ENCODE results near the gene PCNA. TPM values are rescaled to one million over a fixed set of nuclear protein-coding genes. Genes with fewer than 3 reads are reported as not detected.

The PCNA gene
- total RNA-seq, 1 donor from 2014 or later = 87.5 TPM

DNA sequence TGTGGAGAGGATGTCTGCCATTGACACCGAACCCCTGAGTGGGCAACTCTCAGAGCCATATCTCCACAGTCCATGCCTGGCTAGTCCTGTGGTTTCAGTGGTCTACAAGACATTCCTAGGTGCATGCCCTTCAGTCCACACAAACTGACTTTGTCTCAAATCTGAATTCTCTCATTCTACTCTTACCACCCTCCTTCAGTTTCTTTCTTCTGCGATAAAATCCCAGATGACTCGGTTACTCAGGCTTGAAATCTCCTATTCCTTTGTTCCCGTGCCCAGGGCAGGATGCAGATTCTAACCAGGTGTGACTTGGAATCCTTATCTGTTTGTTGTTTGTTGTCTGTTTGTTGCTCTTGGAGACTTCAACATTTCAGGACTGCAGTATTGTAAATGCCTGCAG lies 16.3 kb upstream of the PCNA start:
- Mint-ChIP-seq H3K36me3 (no peaks in the 10 kb centered on the region), H3K9me3 (no peaks in the 10 kb centered on the region), H3K4me3 (no peak overlapping the region), H3K27ac (peak overlapping the region; percentile 75), H3K27me3 (ENCODE audit: low read depth) (no peaks in the 10 kb centered on the region), H3K4me1 (peaks cover 17% of the 10 kb centered on the region)
- TF ChIP-seq, protein P1, sequence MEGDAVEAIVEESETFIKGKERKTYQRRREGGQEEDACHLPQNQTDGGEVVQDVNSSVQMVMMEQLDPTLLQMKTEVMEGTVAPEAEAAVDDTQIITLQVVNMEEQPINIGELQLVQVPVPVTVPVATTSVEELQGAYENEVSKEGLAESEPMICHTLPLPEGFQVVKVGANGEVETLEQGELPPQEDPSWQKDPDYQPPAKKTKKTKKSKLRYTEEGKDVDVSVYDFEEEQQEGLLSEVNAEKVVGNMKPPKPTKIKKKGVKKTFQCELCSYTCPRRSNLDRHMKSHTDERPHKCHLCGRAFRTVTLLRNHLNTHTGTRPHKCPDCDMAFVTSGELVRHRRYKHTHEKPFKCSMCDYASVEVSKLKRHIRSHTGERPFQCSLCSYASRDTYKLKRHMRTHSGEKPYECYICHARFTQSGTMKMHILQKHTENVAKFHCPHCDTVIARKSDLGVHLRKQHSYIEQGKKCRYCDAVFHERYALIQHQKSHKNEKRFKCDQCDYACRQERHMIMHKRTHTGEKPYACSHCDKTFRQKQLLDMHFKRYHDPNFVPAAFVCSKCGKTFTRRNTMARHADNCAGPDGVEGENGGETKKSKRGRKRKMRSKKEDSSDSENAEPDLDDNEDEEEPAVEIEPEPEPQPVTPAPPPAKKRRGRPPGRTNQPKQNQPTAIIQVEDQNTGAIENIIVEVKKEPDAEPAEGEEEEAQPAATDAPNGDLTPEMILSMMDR (IDR thresholded peaks at IDR 0.05; ENCODE audit: unreplicated experiment) = no peak
- DNase-seq (ENCODE audit: low spot score in 2 of 2, unreplicated experiment in 2 of 2) = no peak

DNA sequence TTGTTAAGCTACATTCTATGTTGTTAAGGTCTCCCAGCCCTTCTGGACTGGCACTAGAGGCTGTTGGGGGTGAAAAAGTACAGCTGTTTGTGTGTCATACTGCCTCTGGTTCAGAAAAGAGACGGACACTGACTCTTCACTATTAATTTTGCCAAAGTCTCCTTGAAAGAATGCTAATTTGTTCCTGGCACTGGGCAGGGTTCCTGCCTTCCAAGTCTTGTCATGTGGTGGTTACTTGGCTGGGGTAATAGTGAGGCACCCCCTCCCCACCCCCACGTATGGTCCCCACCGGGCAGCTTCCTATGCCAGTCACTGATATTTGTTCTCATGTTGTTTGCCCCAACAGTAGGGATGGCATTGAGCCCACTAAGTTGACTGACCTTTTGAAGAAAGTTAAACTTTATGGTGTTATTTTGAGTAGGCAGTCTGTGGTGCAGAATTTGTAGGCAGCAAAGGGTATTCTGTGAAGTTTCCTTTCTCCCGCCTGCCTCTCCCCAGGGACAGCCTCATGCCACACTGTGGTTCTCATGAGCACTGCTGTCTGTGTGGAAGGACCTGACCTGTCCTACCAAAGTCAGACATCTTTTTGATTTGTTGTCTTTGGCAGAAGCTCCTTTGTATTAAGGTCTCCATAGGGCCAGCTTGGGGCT lies 15.7 kb upstream of the PCNA start:
- no peak for DNase-seq (ENCODE audit: low spot score in 2 of 2, unreplicated experiment in 2 of 2)
- Mint-ChIP-seq H3K36me3 (no peaks in the 10 kb centered on the region), H3K4me1 (peaks cover 17% of the 10 kb centered on the region), H3K27ac (no peak overlapping the region), H3K27me3 (ENCODE audit: low read depth) (no peaks in the 10 kb centered on the region), H3K4me3 (no peak overlapping the region), H3K9me3 (no peaks in the 10 kb centered on the region)
- TF ChIP-seq, protein P1 (IDR thresholded peaks at IDR 0.05; ENCODE audit: unreplicated experiment) = no peak

DNA sequence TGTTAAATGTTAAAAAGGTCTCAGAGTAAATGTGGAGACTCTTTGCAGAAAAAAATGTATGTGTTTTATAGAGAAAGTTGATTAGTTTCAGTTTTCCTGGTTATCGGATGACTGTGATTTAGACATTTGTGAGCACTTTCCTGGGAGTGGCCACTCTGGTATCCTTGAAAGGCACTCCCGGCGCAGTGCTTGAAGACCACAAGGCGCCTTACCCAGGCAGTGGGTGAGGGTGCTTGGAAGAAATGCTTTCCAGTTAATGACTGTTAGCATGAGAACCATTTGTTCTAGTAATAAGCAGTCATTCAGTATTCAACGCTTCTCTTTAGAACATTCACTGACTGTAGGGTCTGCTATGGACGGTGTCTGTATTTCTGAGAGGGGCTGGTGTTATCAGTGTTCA lies 14.2 kb upstream of the PCNA start:
- TF ChIP-seq, protein P1 (IDR thresholded peaks at IDR 0.05; ENCODE audit: unreplicated experiment) = no peak
- H3K4me1 Mint-ChIP-seq = peaks cover 17% of the 10 kb centered on the region
- H3K27ac Mint-ChIP-seq = no peak overlapping the region
- no peak overlapping the region for H3K4me3 Mint-ChIP-seq
- no peak for DNase-seq (ENCODE audit: low spot score in 2 of 2, unreplicated experiment in 2 of 2)
- no peaks in the 10 kb centered on the region for H3K27me3 Mint-ChIP-seq (ENCODE audit: low read depth)
- H3K36me3 Mint-ChIP-seq = no peaks in the 10 kb centered on the region
- H3K9me3 Mint-ChIP-seq = no peaks in the 10 kb centered on the region

DNA sequence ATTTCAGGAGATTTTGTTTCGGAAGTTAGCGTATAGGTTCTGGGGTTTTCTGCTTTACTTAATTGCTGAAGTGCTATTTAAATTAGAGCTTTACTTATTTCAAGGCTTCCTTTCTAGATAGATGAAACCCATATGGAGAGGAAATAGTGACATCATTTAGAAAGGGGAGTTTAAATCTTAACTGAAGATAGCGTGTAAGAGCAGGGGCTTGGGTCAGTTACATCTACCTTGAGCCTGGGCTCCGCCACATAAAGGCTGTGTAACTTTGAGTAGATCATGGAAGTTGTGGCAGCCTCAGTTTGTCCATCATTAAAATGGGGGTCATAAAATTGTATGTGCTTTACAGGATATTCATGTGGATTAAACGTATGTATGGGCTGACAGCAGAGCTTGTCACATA lies 11.7 kb upstream of the PCNA start:
- Mint-ChIP-seq H3K27ac (peak overlapping the region; percentile 53), H3K36me3 (no peaks in the 10 kb centered on the region), H3K27me3 (ENCODE audit: low read depth) (no peaks in the 10 kb centered on the region), H3K4me3 (no peak overlapping the region), H3K9me3 (no peaks in the 10 kb centered on the region), H3K4me1 (peaks cover 26% of the 10 kb centered on the region)
- TF ChIP-seq, protein P1 (IDR thresholded peaks at IDR 0.05; ENCODE audit: unreplicated experiment) = no peak
- no peak for DNase-seq (ENCODE audit: low spot score in 2 of 2, unreplicated experiment in 2 of 2)

DNA sequence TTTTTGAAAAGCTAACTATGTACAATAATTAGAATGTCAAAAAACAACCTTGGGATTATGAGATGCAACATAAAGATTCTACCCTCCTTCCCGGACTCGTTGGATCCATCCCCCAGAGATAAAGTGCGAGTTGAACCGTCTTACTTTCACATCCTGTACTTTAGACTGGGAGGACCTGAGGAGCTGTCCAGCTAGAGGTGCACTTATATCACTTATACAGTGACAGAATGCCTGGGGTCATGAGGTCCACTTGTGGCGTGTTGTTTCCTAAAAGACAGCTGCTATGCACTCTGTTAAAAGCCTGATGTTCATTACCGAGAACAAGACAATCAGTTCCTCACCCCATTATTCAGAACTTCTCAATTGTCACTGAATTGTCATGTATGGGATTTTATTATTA lies 9.1 kb upstream of the PCNA start:
- no peak overlapping the region for H3K27ac Mint-ChIP-seq
- no peaks in the 10 kb centered on the region for H3K27me3 Mint-ChIP-seq (ENCODE audit: low read depth)
- H3K9me3 Mint-ChIP-seq = no peaks in the 10 kb centered on the region
- TF ChIP-seq, protein P1 (IDR thresholded peaks at IDR 0.05; ENCODE audit: unreplicated experiment) = no peak
- H3K36me3 Mint-ChIP-seq = no peaks in the 10 kb centered on the region
- no peak for DNase-seq (ENCODE audit: low spot score in 2 of 2, unreplicated experiment in 2 of 2)
- H3K4me3 Mint-ChIP-seq = peak overlapping the region; percentile 5
- peaks cover 30% of the 10 kb centered on the region for H3K4me1 Mint-ChIP-seq

Data from mesothelial cell of epicardium (in vitro differentiated cells).